H4 (cell line): ENCODE results near the gene LASP1. TPM values are rescaled to one million over a fixed set of nuclear protein-coding genes. Genes with fewer than 3 reads are reported as not detected.
A peak's percentile ranks its signal among the peaks of the same experiment; 100 is the strongest.

ENCODE experiments used
- DNase-seq: peaks from one replicate; pipeline ENCODE4 v3.0.0-alpha.2; 2015; ENCODE audit warnings: low spot score
- total RNA-seq: library from RNA; depleted of rRNA; stranded (reverse); fragments of >200 nt; shearing (Covaris generic); gene quantifications from 2 replicates; pipeline ENCODE4 v1.2.3, GENCODE V29; 2014

LASP1 gene
- total RNA-seq, 1 experiment from 2014 or later: 133 TPM

DNA sequence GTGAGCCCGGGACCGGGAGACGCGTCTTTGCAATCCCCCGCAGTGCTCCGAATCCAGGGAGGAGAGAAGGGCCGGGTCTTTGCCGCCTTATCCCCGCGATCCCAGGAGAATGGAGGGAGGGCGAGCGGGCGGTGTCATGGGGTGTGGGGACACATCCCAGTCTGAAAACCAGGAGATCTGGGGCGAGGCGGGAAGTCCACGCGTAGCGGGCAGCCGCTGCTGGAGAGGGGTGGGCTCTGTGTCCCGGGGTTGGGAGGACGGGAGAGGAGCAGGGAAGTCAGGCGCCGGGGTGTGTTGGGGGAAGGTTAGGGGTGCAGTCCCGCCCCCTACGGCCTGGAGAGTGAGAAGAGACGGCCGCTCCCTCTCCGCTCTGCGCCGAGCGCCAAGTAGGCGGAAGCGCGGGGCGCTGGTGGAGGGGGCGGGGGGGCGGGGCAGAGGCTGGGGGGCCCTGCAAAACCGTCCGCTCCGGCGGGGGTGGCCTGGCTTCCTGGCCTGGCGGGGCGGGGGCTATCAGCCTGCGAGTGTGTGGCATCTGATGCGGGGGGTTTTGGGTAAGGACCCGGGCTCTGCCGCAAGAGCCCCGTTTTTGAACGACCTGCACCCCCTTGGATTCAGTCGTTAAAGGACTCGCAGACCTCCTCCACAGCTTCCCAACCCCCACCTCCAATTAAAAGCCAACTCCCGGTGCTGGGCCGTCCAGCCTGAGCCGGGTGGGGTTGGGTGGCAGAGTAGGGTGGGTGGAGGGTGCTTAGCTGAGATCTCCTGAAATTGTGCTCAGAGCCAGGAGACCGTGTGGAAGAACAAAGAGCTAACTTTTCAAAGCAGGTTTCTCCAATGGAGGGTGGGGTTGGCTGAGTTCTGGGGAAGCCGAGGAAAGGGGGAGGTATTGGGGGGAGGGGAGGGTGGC is 654 bp downstream of the LASP1 start:
- peak; percentile 57 for DNase-seq

GRCh38 chr17:38871247-38872015 is 1.6 kb downstream of the LASP1 start:
- DNase-seq: peak; percentile 82

GRCh38 chr17:38872027-38872511 is 2.2 kb downstream of the LASP1 start:
- DNase-seq: no peak

GRCh38 chr17:38872671-38873385 is 3.0 kb downstream of the LASP1 start:
- no peak for DNase-seq

GRCh38 chr17:38873640-38874380 is 4.0 kb downstream of the LASP1 start:
- no peak for DNase-seq

DNA sequence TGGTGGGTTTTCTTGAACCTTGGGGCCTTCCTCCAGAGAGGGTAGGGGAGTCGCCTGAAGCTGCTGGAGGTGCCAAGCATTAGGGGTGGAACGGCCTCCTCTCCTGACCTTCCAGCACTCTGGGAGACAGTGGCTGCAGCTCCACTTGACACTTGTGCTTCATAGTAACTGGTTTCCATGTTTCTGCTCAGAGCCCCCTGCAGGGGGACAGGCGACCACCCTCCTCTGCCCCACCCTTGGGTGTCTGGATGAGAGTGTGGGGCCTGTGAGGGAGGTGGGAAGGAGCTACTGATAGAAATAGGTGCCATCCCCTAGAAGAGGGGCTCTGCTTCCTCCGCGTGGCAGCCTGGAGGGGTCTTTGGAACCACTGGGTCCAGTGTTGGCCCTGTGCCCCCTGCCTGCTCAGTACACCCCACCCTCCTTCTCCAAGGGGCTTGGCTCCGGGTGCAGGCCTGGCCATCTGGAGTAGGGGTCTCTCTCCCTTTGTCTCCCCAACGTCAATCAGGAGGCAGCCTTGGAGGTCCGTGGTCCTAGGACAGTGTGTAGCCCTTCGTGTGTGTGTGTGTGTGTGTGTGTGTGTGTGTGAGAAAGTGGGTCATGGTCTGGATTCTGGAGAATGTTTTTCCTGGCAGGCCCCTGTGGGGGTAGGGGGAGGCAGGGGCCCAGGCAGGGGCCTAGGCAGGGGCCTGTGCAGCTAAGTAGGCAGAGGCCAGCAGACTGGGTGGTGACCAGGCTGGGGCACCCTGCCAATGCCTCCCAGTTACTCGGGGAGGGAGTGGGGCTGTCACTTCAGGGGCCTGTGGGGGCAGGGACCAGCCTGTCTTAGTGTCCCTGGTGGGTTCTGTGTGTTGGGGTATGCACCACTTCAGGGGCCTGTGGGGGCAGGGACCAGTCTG is 4.9 kb downstream of the LASP1 start:
- no peak for DNase-seq

DNA sequence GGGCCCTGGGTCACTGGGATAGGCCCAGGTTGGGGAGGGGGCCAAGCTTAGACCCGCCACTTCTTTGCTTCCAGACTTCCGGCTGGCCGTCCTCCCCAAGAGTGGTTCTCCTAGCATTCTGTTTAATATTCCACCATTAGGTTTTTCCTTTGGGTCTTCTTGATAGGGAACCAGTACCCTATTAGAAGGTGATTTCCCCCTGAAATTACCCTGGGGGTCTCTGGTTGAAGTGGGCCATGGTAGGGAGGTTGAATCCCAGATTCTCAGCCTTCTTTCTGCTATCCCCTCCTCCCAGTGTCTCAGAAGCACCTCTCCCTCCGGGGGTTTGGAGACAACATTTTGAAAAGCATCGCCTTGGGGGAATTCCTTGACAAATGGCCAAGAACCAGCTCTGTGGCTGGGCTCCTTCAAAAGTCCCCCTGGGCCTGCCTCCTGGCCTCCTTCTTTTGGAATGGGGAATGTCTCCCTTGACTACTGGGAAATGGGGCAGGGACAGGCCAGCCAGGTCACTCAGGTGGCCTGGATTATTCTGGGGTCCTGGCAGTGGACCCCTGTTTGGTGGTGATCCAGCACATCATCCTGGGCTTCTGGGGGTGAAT is 5.7 kb downstream of the LASP1 start:
- DNase-seq: no peak

DNA sequence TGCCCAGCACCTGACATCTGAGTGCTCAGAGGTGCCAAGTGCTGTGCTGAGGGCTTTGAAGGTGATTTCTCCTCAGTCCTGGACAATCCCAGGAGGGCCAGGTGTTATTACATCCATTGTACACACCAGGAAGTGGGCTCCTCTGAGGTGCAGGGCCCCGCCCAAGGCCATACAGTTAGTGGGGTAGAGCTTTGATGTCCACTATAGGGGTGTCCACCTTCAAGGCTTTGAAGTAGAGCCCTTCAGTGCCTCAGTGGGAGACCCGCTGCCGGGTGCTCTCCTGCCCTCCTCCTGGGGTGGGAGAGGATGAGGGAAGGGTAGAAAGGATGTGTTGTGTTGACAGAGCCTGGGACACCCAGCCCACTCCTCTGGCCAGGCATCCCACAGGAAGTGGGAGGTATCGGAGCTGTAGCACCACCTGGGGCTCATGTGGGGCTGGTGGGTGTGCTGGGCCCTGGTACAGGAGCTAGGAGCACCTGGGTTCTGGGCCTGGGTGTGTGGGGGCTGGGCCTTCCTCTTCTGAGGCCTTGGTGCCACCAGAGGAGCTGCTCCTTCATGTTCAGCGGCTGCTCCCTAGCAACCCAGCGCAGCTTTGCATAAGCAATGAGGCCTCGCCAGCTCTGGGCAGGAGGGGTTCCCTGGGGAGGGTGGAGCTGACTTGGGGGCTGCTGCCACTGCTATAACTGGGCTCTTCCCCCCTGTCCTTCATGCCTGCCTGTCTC is 7.4 kb downstream of the LASP1 start:
- no peak for DNase-seq

- DNase-seq: peak; percentile 77
These were observed 10.2 kb downstream of the LASP1 start for GRCh38 chr17:38879878-38880665.

DNA sequence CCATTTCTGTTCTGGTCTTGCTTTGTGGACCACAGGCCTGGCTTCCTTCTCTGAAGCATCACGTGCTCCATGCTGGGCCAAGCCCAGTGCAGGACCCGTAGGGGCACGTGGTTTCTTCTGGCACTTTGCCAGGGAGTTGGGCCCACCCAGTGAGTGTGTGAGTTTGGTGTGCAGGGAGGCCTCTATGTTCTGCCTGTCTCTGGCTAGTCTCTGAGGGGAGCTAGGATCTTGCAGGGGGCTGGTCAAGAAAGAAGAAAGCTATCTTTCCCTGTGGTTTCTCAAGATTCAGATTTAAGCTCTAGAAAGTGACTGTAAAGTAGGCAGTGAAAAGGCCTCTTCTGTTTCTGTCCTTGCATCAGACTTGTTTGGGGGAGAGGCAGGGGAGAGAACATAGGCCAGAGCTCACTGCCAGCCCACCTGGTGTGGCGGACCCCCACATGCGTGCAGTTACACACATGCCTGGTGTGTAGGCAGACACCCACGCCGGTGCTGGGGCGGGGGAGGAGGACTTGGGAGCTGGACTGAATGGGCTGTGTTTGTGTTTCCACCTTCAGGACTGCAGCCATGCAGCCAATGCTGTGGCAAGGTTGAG is 11.8 kb downstream of the LASP1 start:
- peak; percentile 57 for DNase-seq

GRCh38 chr17:38882870-38883269 is 13.0 kb downstream of the LASP1 start:
- no peak for DNase-seq

DNA sequence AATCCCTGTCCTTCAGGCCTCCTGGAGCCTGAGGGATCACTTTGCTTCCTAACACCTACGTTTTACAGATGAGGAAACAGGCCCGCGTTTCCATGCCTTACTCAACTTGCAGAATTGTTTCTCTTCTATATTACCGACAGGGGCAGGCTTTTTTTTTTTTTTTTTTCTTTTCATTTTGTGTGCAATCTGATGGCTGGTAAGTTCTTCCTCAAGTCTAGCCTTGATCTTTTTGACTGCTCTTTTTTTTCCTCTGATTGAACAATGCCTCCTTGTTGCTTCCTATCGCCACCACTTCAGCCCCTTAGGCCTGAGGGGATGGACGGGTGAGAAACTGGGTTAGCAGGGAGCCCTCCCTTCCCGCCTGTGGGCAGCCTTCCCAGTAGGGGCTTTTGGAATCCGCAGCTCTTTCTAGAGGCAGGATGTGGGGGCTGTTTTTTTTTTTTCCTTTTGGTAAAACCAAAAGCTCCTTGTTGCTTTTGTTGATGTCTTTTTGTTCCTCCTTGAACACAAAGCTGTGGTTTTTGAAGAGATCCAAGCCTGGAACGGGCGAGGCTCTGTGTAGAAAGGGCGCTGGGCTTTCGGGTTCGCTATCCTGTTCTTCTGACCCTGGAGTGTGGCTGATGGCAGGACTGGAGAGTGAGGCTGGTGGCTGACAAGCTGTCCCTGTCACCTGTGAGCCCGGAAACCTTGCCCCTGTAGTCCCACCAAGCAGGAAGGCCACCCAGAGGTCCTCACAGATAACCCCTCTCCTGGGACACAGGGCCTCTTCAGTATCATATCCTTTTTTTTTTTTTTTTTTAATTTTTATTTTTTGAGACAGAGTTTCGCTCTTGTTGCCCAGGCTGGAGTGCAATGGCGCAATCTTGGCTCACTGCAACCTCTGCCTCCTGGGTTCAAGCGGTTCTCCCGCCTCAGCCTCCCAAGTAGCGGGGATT is 14.0 kb downstream of the LASP1 start:
- DNase-seq: peak; percentile 65

DNA sequence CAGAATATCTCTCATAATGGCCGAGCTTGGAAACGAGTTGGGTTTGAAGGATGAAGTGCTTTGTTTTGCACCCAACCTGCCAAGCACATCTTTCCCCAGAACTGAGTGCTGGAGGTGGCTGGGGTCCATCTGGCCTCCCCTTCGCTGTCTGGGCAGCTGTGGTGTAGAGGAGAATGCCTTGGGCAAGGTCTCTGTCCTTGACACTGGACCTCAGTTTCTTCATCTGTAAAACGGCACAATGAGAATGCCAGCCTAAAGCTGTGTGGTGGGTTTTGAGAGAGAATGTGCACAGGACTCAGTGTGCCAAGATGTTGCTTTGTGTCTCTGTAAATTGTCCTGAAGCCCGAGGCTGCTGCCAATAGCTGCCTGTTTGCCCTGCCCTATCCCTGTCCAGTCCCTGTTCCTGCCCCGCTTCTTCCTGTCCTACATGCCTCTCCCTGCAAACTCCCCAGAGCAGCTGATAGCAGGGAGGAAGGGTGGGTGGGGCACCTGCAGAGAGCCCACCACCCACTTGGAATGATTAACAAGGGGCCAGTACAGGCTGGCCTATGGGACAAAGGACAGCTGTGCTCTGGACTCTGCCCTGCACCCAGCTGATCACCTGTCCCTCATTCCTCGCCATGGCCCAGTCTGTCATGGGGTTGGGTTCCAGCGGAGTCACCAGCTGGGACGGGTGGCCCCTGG is 15.3 kb downstream of the LASP1 start:
- no peak for DNase-seq

- DNase-seq: no peak
These were observed 16.1 kb downstream of the LASP1 start for GRCh38 chr17:38885728-38886642.

DNA sequence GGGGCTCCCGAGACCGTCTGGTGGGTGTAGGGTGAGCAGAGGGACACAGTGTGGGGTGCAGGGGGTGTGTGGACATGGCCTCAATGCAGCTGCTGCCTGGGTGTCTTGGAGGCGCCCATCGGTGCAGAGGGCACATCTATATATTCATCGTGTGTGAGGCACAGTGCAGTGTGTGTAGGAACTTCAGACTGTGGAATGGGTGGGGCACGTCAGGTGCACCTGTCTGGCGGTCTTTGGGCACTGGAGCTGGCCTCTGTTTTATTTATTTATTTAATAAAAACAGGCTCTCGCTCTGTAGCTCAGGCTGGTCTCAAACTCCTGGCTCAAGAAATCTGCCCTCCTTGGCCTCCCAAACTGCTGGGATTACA is 16.8 kb downstream of the LASP1 start:
- DNase-seq: no peak
